ENCODE results near the gene TAC4.
A peak's percentile ranks its signal among the peaks of the same experiment; 100 is the strongest.

The TAC4 gene

DNA sequence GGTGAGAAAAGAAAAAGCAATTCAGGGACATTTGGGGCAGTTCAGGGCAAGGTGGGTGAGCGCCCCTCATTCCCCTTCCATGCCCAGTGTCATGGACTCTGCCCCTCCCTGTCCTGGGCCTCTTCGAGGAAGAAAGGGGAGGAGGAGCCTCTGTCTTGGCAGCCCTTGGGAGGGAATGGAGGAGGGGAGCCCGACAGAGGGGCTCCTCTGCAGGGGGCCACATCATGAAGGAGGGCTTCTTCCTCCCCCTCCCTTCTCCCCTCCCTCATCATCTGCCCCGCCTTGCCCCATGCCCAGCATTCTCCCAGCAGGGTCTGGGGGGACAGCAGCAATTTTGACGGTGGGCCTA is 33.2 kb upstream of the TAC4 start:
- TF ChIP-seq POLR2A (IDR thresholded peaks at IDR 0.05; ENCODE audit: low read depth, low read length): no peak
- FAIRE-seq (no peak), DNase-seq (ENCODE audit: insufficient read length, low spot score) (no peak)

DNA sequence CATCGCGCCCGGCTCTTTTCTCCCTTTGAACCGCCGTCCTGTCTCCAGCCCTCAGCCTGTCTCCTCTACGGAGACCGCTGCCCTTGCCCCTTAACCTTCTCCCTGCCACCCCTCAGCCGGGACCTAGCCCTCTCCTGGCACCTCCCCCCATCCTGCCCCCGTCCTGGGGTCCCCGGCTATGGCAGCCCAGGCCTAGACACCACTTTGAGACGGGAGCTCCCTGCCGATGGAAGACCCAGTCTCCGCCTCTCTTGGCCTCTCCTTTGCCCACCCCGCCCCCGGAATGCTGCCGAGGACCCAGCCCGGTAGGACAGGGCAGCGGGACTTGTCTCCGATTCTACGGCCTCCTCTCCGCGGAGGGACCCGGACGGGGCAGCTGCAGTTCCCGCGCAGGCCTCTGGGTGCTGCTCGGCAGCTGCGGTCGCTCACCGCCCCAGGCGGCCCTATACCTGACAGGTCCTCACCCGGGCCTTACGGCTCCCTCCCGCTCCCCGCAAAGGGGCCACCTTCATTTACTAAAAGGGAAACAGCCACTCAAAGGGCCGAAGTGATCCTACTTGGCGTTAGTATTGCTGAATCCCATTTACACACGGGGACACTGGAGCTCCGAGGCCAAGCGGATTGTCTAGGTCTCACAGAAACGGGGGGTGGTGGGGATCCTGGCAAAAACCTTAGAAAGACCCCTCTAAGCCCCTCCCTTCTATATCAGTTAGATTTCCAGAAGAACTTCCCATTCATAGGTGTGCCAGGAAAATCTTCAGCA is 32.6 kb upstream of the TAC4 start:
- DNase-seq (ENCODE audit: insufficient read length, low spot score) (peak; percentile 98), FAIRE-seq (no peak)
- no peak for TF ChIP-seq POLR2A (IDR thresholded peaks at IDR 0.05; ENCODE audit: low read depth, low read length)

DNA sequence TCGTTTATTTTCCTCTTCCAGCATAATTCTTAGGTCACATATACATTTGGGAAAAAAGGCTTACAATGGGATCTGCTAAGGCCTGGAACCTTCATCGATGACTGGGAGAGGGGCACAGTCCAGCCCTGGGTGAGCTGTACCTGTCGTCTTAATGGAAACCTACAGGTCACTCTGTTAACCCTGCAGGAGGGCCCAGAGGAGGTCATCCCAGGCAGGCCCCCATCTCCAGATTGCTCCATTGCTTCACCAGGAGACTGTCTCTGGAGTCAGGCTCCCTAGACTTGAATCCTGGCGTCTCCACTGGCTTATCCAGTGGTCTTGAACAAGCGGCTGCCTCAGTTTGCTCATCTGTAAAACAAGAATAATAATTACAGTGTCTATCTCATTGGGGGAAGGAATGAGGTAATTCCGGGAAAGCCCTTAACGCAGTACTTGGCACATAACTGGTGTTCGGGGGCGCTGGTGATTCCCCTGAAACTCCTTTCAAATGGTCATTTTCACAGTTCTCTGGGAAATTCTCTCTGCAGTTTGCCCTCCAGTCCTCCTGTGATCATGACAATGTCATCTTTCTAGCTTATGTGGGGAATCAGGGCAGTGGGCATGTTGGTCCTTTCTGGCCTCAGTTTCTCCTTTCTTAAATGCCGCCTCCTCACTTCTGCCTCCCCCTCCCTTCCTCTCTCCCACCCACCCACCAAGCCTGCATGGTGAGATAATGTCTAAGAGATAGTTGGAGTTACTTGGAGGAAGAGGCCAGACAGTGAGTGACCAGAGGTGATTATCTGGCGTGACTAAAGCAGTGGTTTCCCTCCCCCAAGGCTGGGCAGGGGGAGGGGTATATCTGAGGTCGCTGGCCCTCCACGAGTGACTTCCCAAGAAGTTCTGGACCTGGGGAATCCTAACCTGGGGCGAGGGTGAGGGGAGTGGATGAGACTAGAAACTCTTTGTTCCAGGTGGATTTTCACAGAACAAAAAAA is 31.3 kb upstream of the TAC4 start:
- TF ChIP-seq POLR2A (IDR thresholded peaks at IDR 0.05; ENCODE audit: low read depth, low read length): no peak
- DNase-seq (ENCODE audit: insufficient read length, low spot score) (no peak), FAIRE-seq (no peak)

DNA sequence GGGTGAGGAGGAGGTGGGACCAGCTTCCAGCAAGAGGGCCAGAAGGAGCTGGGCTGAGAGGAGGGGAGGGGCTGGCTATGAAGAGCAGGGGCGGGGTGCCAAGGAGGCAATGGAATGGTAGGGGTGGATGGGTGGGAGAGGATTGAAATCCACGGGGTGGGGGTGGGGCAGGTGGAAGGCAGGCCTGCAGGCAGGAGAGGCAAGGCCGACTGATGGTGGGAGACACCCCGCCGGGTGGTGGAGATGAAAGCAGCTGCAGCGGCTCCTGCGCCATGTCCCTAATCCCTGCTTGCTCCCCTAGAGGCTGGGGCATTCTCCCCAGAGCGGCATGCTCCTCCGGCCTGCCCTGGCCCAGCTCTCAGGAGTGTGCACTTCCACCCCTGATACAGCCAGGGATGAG is 27.8 kb upstream of the TAC4 start:
- no peak for TF ChIP-seq POLR2A (IDR thresholded peaks at IDR 0.05; ENCODE audit: low read depth, low read length)
- DNase-seq (ENCODE audit: insufficient read length, low spot score) (no peak), FAIRE-seq (no peak)

- no peak for FAIRE-seq
- no peak for DNase-seq (ENCODE audit: insufficient read length, low spot score)
- no peak for TF ChIP-seq POLR2A (IDR thresholded peaks at IDR 0.05; ENCODE audit: low read depth, low read length)
Observed at GRCh38 chr17:49874911-49875310, 27.0 kb upstream of the TAC4 start.

DNA sequence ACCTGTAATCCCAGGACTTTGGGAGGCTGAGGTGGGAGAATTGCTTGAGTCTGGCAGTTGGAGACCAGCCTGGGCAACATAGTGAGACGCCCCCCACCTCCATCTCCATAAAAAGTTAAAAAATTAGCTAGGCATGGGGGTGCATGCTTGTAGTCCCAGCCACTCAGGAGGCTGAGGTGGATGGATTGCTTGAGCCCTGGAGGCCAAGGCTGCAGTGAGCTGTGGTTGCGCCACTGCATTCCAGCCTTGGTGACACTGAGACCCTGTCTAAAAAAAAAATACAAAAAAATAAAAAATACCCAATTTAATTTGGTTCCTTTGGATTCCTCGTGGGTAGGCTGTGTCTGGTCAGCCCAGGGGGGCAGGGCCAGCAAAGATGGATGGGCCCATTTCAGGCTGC is 26.1 kb upstream of the TAC4 start:
- DNase-seq (ENCODE audit: insufficient read length, low spot score) (no peak), FAIRE-seq (no peak)
- TF ChIP-seq POLR2A (IDR thresholded peaks at IDR 0.05; ENCODE audit: low read depth, low read length): no peak

GRCh38 chr17:49873466-49873865 is 25.6 kb upstream of the TAC4 start:
- no peak for TF ChIP-seq POLR2A (IDR thresholded peaks at IDR 0.05; ENCODE audit: low read depth, low read length)
- FAIRE-seq (no peak), DNase-seq (ENCODE audit: insufficient read length, low spot score) (no peak)

GRCh38 chr17:49872754-49873377 is 25.0 kb upstream of the TAC4 start:
- no peak for FAIRE-seq
- TF ChIP-seq POLR2A (IDR thresholded peaks at IDR 0.05; ENCODE audit: low read depth, low read length): no peak
- DNase-seq (ENCODE audit: insufficient read length, low spot score): no peak

DNA sequence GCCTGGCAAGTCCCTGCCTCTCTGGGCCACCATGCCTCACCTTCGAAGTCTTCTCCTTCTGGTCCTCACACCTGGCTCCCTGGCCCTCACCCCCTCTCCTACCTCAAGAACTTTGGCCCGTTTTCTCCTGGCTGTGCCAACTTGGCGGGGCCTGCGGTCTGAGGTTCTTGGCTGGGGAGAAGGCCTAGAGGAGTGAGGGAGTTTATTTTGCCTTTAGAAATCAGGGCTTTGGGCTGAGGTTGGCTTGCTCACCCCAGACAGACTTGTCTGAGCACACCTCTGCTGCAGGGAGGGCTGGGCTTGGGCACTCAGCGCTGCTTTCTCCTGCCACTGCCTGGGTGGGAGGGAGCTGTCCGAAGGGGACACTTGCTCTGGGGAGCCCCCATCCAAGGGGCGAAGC is 23.3 kb upstream of the TAC4 start:
- no peak for FAIRE-seq
- no peak for DNase-seq (ENCODE audit: insufficient read length, low spot score)
- TF ChIP-seq POLR2A (IDR thresholded peaks at IDR 0.05; ENCODE audit: low read depth, low read length): no peak

GRCh38 chr17:49870298-49870697 is 22.4 kb upstream of the TAC4 start:
- no peak for FAIRE-seq
- no peak for TF ChIP-seq POLR2A (IDR thresholded peaks at IDR 0.05; ENCODE audit: low read depth, low read length)

GRCh38 chr17:49869038-49869374 is 21.1 kb upstream of the TAC4 start:
- TF ChIP-seq POLR2A (IDR thresholded peaks at IDR 0.05; ENCODE audit: low read depth, low read length): no peak
- no peak for FAIRE-seq
- DNase-seq (ENCODE audit: insufficient read length, low spot score): no peak

More at GRCh38 chr17:49870298-49870697, 22.4 kb upstream of the TAC4 start:
- DNase-seq (ENCODE audit: insufficient read length, low spot score): no peak

GRCh38 chr17:49866882-49867413 is 19.1 kb upstream of the TAC4 start:
- no peak for DNase-seq (ENCODE audit: insufficient read length, low spot score)
- TF ChIP-seq POLR2A (IDR thresholded peaks at IDR 0.05; ENCODE audit: low read depth, low read length): no peak
- FAIRE-seq: no peak

DNA sequence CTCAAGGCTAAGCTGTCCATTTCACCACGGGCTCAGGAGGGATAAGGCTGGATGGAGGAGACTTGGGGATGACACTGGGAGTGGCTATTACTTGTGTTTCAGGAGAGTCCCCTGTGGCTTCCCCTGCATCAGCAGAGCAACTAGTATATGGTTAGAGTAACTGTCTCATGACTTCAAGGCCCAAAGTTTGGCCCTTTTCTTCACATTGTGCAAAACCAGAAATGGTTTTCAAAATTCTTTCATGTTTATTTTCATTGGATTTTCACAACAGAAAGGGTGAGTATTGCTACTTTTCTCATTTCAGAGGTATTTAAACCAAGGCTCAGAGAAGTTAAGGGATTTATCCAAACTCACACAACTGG is 18.1 kb upstream of the TAC4 start:
- FAIRE-seq (no peak), DNase-seq (ENCODE audit: insufficient read length, low spot score) (no peak)
- no peak for TF ChIP-seq POLR2A (IDR thresholded peaks at IDR 0.05; ENCODE audit: low read depth, low read length)

GRCh38 chr17:49862781-49863331 is 15.0 kb upstream of the TAC4 start:
- DNase-seq (ENCODE audit: insufficient read length, low spot score) (no peak), FAIRE-seq (no peak)
- no peak for TF ChIP-seq POLR2A (IDR thresholded peaks at IDR 0.05; ENCODE audit: low read depth, low read length)

All from H54 (cell line).